WTC11 (cell line): ENCODE results near the gene DMXL1. TPM values are rescaled to one million over a fixed set of nuclear protein-coding genes. Genes with fewer than 3 reads are reported as not detected.

Source experiments
- ATAC-seq: fragments of 200-7000 bp; cut with Tn5 transposase; 2 replicates; pipeline ENCODE4 v1.10.0; 2021; ENCODE audit warnings: mild to moderate bottlenecking, moderate library complexity
- CTCF ChIA-PET: fragments of 300-600 bp; sonication (Branson Sonifier 250); formaldehyde crosslinking; loops from one replicate; lab custom pipeline; 2021; ENCODE audit warnings: antibody characterized with exemption; lab: Charles Lee
- POLR2A ChIA-PET: fragments of 350-600 bp; sonication (Branson Sonifier 250); formaldehyde crosslinking; loops from one replicate; lab custom pipeline; 2021; ENCODE audit warnings: antibody characterized with exemption; lab: Charles Lee
- DNase-seq: peaks from one replicate; pipeline ENCODE4 v3.0.0; 2021; ENCODE audit warnings: low spot score
- H3K27ac Mint-ChIP-seq: 2 replicates; pipeline ENCODE4 v1.8.0; 2021; ENCODE audit warnings: mixed read lengths
- H3K27me3 Mint-ChIP-seq: 2 replicates; pipeline ENCODE4 v1.8.0; 2021; ENCODE audit warnings: low read depth, mild to moderate bottlenecking, moderate library complexity, mixed read lengths
- H3K36me3 Mint-ChIP-seq: 2 replicates; pipeline ENCODE4 v1.8.0; 2021; ENCODE audit warnings: mixed read lengths
- H3K4me1 Mint-ChIP-seq: 2 replicates; pipeline ENCODE4 v1.8.0; 2022; ENCODE audit warnings: mixed read lengths
- H3K4me3 Mint-ChIP-seq: 2 replicates; pipeline ENCODE4 v1.8.0; 2021; ENCODE audit warnings: mild to moderate bottlenecking, moderate library complexity, mixed read lengths
- H3K9me3 Mint-ChIP-seq: 2 replicates; pipeline ENCODE4 v1.8.0; 2021; ENCODE audit warnings: mixed read lengths
- ATF2 ChIP-seq: sonication (generic); formaldehyde crosslinking; IDR thresholded peaks from 2 replicates; pipeline ENCODE4 v1.8.1; 2022; ENCODE audit warnings: low read depth, missing genetic modification reagents, borderline replicate concordance
- CREB1 ChIP-seq: sonication (generic); formaldehyde crosslinking; IDR thresholded peaks from 2 replicates; pipeline ENCODE4 v1.8.0; 2023; ENCODE audit warnings: mild to moderate bottlenecking, missing genetic modification reagents
- E2F5 ChIP-seq: sonication (generic); formaldehyde crosslinking; IDR thresholded peaks from 2 replicates; pipeline ENCODE4 v1.8.1; 2022; ENCODE audit warnings: mild to moderate bottlenecking, moderate library complexity, missing genetic modification reagents
- ETV6 ChIP-seq: sonication (generic); formaldehyde crosslinking; IDR thresholded peaks from 2 replicates; pipeline ENCODE4 v1.8.1; 2022; ENCODE audit warnings: mild to moderate bottlenecking, missing genetic modification reagents
- JAZF1 ChIP-seq: fragments of 250-450 bp; sonication (Bioruptor Pico); IDR thresholded peaks from 2 replicates; pipeline ENCODE4 v1.9.0; 2021; ENCODE audit warnings: moderate library complexity, mild to moderate bottlenecking, inconsistent platforms
- KAT7 ChIP-seq: sonication (generic); formaldehyde crosslinking; IDR thresholded peaks from 2 replicates; pipeline ENCODE4 v1.8.1; 2023; ENCODE audit warnings: missing genetic modification reagents, mild to moderate bottlenecking, borderline replicate concordance
- MXD4 ChIP-seq: fragments of 250-450 bp; sonication (Bioruptor Pico); IDR thresholded peaks from 2 replicates; pipeline ENCODE4 v1.8.0; 2021; ENCODE audit warnings: mild to moderate bottlenecking, moderate library complexity, borderline replicate concordance
- NR1H2 ChIP-seq: sonication (generic); formaldehyde crosslinking; IDR thresholded peaks from 2 replicates; pipeline ENCODE4 v1.9.0; 2021; ENCODE audit warnings: mild to moderate bottlenecking, moderate library complexity, missing genetic modification reagents
- NR2C2 ChIP-seq: sonication (generic); formaldehyde crosslinking; IDR thresholded peaks from 2 replicates; pipeline ENCODE4 v1.8.0; 2022; ENCODE audit warnings: mild to moderate bottlenecking, missing genetic modification reagents
- PREB ChIP-seq: sonication (generic); formaldehyde crosslinking; IDR thresholded peaks from 2 replicates; pipeline ENCODE4 v1.8.1; 2022; ENCODE audit warnings: mild to moderate bottlenecking, missing genetic modification reagents, moderate library complexity, borderline replicate concordance
- TP53 ChIP-seq: sonication (generic); formaldehyde crosslinking; IDR thresholded peaks from 2 replicates; pipeline ENCODE4 v1.8.1; 2023; ENCODE audit warnings: mild to moderate bottlenecking, missing genetic modification reagents
- USF1 ChIP-seq: sonication (generic); formaldehyde crosslinking; IDR thresholded peaks from 2 replicates; pipeline ENCODE4 v1.8.0; 2022; ENCODE audit warnings: mild to moderate bottlenecking, missing genetic modification reagents
- USF2 ChIP-seq: sonication (generic); formaldehyde crosslinking; IDR thresholded peaks from 2 replicates; pipeline ENCODE4 v1.8.1; 2023; ENCODE audit warnings: mild to moderate bottlenecking, missing genetic modification reagents, moderate library complexity
- ZBTB21 ChIP-seq: sonication (generic); formaldehyde crosslinking; IDR thresholded peaks from 2 replicates; pipeline ENCODE4 v1.8.1; 2023; ENCODE audit warnings: mild to moderate bottlenecking, missing genetic modification reagents, borderline replicate concordance
- ZNF138 ChIP-seq: sonication (generic); formaldehyde crosslinking; conservative IDR thresholded peaks from 2 replicates; pipeline ENCODE4 v1.8.1; 2022; ENCODE audit warnings: mild to moderate bottlenecking, moderate library complexity, missing genetic modification reagents
- ZNF281 ChIP-seq: sonication (generic); formaldehyde crosslinking; IDR thresholded peaks from 2 replicates; pipeline ENCODE4 v1.8.0; 2023; ENCODE audit warnings: mild to moderate bottlenecking, missing genetic modification reagents
- ZNF317 ChIP-seq: sonication (generic); formaldehyde crosslinking; IDR thresholded peaks from 2 replicates; pipeline ENCODE4 v1.8.1; 2023; ENCODE audit warnings: low read depth, mild to moderate bottlenecking, moderate library complexity, missing genetic modification reagents, borderline replicate concordance
- ZNF416 ChIP-seq: fragments of 250-450 bp; sonication (Bioruptor Pico); IDR thresholded peaks from 2 replicates; pipeline ENCODE4 v1.9.0; 2021; ENCODE audit warnings: mild to moderate bottlenecking, inconsistent platforms
- ZNF425 ChIP-seq: fragments of 250-450 bp; sonication (Bioruptor Pico); conservative IDR thresholded peaks from 2 replicates; pipeline ENCODE4 v1.9.0; 2021; ENCODE audit warnings: mild to moderate bottlenecking
- ZNF532 ChIP-seq: fragments of 250-450 bp; sonication (Bioruptor Pico); IDR thresholded peaks from 2 replicates; pipeline ENCODE4 v1.9.0; 2021; ENCODE audit warnings: mild to moderate bottlenecking, borderline replicate concordance
- ZNF671 ChIP-seq: fragments of 250-450 bp; sonication (Bioruptor Pico); IDR thresholded peaks from 2 replicates; pipeline ENCODE4 v1.8.0; 2021; ENCODE audit warnings: mild to moderate bottlenecking
- total RNA-seq: library from RNA; stranded (reverse); gene quantifications from 3 replicates; pipeline ENCODE4 v1.2.3, GENCODE V29; 2021

DMXL1 gene
- total RNA-seq, 1 experiment from 2014 or later = 43.7 TPM

GRCh38 chr5:119275146-119275545 is 204.3 kb downstream of the DMXL1 start (continued):
- TF ChIP-seq ZNF425 (CRISPR knock-in tag) (no peak), ZNF317 (CRISPR knock-in tag) (no peak), TP53 (CRISPR knock-in tag) (no peak), ZNF532 (no peak), NR1H2 (CRISPR knock-in tag) (no peak)
- TF ChIP-seq, all 79 proteins: peak for 0

GRCh38 chr5:119275601-119276173 is 204.8 kb downstream of the DMXL1 start:
- DNase-seq (no peak), ATAC-seq (0 out of 2 replicates have a peak, but pooled peaks have one; percentile 24)
- H3K27ac Mint-ChIP-seq = no peak overlapping the region
- ChIA-PET CTCF (no interaction called here), POLR2A (interaction anchor here (0.7 kb wide), 1 partner anchor 589 kb away, joined by 5 read pairs; no protein-coding TSS in a partner anchor)
- peaks cover 39% of the 10 kb centered on the region for H3K4me1 Mint-ChIP-seq
- no peaks in the 10 kb centered on the region for H3K9me3 Mint-ChIP-seq
- H3K36me3 Mint-ChIP-seq = no peaks in the 10 kb centered on the region
- no peak overlapping the region for H3K4me3 Mint-ChIP-seq
- no peaks in the 10 kb centered on the region for H3K27me3 Mint-ChIP-seq
- TF ChIP-seq ATF2 (CRISPR knock-in tag) (no peak), ZNF281 (CRISPR knock-in tag) (no peak), USF2 (CRISPR knock-in tag) (no peak), MXD4 (CRISPR knock-in tag) (no peak), PREB (CRISPR knock-in tag) (no peak), CREB1 (CRISPR knock-in tag) (no peak), E2F5 (CRISPR knock-in tag) (no peak), KAT7 (CRISPR knock-in tag) (no peak), ZNF671 (CRISPR knock-in tag) (no peak), JAZF1 (CRISPR knock-in tag) (no peak), NR2C2 (CRISPR knock-in tag) (no peak), TP53 (CRISPR knock-in tag) (no peak), USF1 (CRISPR knock-in tag) (no peak), ZBTB21 (CRISPR knock-in tag) (no peak), ETV6 (CRISPR knock-in tag) (no peak), ZNF416 (no peak), ZNF317 (CRISPR knock-in tag) (no peak), ZNF138 (CRISPR knock-in tag) (no peak)
